GM18858 (cell line): ENCODE measurements around the gene MYEOV.

Experiments
- ATAC-seq: cut with Tn5 transposase; IDR thresholded peaks from one replicate; pipeline ENCODE4 v1.9.1; 2021; ENCODE audit not compliant: unreplicated experiment

Gene MYEOV

DNA sequence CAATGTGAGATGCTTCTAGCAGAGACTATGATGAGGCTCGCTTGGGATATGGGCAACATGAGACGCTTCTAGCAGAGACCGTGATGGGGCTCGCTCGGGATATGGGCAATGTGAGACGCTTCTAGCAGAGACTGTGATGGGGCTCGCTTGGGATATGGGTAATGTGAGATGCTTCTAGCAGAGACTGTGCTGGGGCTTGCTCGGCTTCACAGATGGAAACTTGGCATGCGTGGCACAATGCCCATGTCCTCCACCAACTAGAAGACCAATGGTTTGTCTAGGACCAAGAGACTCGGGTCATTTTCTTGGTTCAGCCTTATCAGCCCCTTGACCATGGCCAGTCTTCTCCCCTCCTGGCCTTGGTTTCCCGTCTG lies 7.1 kb downstream of the MYEOV start:
- no peak for ATAC-seq

DNA sequence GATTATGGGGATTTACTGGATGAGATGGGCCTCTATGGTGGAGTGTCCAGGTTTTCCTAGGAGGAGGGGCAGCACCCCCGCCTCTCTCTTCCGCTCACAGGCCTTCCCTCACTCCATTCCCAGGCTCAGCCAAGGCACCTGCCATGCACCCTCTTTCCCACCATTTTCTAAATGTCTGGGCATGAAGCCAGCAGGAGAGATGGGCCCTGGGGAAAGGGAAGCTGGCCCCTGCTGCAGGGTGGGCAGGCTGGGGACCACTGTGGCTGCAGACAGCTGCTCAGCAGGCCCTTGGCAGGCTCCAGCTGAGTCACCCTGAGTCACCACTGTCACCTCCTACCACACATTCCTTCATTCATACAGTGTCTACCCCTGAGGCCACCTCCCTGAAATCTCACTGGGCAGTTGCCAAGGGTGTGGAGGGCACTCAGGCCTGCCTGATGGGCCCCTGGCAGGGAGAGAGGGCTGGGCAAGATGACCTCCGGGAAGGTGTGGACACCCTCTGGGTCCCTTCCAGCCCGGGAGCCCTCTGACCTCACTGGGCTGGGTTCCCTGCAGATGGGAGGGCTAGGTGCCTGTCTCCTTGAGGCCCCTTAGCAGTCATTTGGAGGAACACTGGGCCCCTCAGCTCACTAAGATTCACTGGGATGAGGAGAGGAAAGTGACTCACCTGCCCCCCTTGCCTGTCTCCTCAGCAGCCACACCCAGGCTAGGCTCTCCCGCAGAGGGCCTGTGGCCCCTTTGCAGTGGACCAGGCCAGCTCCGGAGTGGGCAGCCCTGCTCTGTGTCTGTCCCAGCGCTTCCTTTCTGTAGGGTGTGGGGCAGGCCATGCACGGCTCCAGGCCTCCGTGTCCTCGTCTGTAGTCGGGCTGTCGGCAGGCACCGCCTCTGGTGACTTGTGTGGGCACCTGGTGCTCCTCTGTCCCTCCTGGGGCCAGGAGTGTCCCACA lies 7.8 kb downstream of the MYEOV start:
- no peak for ATAC-seq

DNA sequence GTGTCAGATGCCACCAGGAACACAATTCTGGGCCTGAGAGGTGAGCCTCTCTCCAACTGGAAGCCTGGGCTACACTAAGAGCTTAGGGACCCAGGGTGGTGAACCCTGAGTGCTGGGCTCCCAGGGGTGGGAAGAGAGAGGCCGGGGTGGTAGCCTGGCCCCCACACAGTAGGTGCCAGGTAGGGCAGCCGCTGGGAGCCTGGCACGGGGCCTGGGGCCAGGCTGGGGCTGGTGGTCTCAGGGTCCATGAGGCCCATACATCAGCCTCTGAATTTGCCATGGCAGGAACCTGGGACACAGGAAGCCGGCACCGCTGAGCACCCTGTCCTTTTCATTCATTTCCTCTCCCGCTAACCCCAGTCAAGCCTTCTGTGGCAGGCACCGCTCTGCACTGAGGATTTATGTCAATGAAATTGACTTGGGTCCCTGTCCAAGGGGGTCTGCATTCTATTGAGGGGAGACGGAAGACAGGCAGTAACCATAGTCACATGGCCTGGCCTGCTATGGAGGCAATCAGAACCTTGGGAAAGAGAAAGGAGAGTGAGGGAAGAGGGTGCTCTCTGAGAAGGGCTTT lies 8.6 kb downstream of the MYEOV start:
- ATAC-seq, result no peak

DNA sequence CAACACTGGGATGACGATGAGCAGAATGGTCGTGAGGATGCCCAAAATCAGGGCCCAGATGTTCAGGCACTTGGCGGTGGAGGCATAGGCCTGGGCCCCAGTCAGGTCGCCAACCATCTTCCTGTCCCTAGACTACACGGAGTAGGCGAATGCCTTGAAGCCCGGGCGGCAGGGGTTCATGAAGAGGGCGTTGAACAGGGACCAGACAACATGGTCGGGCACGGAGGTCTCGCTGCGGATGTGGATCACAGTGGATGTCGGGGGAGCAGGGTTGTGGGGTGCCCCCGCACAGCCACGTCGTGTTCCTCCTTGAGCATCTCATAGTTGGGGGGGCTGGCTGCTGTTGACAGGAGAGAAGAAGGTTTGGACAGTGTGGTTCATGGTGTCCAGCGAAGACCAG lies 9.5 kb downstream of the MYEOV start:
- no peak for ATAC-seq

DNA sequence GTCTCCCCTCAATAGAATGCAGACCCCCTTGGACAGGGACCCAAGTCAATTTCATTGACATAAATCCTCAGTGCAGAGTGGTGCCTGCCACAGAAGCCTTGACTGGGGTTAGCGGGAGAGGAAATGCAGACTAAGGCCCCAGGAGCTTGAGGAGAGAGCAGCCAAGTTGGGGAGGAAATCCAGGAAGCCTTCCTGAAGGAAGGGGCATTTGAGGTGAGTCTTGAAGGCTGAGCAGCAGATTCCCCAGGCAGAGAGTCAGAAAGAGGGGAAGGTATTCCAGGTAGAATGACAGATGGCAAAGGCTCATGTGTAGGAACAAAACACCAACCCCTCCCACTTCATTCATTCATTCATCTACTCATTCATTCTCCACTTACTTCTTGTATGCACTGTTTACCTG lies 10.3 kb downstream of the MYEOV start:
- ATAC-seq, result no peak

DNA sequence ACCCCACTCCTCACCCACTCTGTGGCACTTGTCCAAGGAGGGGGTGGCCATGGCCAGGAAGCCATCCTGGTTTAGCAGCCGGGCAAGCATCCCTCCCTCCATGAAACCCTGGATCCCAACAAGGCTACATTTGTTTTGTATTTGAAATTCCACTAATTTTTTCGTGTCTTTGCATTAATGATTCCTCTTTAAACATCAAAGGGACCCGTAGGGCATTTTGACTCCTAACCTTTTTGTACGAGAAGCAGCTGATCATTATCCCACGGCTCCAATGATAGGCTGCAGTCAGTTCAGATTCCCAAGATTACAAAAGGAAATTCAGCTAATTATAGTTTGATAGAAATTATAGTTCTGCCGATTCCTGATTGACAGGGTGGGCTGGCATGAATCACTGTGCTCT lies 10.7 kb downstream of the MYEOV start:
- ATAC-seq, result no peak

DNA sequence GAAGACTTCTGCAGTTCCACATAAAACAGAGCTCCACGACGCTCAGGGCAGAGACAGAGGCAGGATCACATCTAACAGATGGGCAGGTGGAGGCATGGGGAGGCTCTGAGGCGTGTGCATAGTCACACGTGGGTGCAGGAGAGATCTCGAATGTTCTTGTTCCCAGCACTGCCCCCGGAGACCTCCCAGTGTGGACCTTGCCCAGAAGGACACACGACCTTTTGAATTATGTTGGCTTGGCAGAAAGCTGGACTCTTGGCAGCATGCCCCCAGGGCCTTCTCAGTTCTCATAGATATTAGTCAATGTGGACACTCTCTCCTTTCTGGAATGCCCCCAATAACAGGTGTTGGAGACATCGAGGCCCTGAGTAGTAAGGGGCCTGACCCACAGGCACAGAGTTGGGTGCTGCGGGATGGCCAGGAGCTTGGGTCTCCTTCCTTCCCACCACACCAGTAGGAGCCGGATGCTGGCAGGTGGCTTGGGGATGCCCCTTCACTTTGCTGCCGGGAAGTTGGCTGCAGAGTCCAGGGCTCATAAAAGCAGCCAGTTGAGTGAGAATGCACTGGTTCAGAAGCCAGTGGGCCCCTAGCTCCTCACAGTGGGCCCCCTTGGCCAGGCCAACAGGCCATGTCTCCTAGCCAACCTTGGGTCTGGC lies 12.1 kb downstream of the MYEOV start:
- no peak for ATAC-seq

DNA sequence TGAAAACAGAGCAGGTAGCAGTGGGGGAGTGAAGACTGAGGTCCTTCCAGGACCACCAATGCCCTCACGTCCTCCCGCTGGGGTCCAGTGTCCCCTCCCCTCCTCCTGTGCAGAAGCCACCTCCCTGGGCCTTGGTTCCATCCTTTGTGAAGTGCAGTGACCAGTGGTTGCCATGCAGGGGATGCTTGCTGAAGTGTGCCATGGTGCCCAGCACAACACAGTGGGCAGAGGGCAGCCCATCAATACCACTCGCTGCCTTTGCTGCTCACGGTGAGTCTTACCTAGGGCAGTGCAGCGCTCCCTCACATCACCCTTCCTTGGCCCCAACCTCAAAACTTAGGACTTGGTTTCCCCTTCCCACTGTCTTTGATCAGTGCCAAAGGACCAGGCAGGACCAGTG lies 12.9 kb downstream of the MYEOV start:
- ATAC-seq, result no peak

DNA sequence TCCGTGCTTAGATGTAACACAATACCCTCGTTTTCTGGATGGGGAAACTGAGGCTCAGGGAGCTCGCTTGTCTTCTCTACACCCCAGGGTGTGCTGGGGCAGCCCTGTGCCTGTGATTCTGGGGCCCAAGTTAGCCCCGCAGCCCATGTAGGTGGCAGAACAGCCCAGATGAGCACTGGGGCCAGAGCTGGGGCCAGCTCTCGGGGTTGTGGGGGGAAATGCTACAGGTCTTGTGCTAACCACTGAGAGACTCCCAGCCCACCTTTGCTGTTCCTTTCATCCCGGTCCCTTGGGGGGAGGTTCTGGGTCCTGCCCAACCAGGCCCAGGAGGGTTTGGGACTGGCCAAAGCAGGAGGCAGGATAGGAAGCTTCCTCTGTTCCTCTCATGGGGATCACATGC lies 13.5 kb downstream of the MYEOV start:
- no peak for ATAC-seq

DNA sequence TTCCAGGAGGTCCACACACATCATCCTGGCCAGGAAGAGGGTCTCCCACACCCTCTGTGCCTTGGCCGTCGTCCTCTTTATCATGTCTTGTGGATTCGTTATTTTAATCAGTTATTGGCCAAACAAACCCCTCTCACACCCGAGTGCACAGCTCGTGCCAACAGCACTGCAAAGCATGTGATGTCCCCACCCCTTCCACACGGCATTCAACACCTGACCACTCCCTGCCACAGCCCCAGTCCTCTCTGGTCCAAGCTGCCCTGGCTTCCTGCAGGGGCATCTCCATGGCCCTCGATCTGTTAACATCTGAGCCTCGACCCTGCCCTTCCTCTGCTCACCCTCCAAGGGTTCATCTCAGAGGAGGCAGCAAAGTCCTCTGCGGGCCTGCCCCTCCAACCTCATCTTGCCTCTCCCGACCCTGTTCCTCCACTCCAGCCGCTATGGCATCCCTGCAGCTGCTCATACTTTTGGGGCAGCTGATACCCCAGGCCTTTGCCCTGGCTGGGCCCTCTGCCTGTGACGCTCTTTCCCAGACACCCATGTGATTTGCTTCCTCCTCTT lies 14.0 kb downstream of the MYEOV start:
- no peak for ATAC-seq

DNA sequence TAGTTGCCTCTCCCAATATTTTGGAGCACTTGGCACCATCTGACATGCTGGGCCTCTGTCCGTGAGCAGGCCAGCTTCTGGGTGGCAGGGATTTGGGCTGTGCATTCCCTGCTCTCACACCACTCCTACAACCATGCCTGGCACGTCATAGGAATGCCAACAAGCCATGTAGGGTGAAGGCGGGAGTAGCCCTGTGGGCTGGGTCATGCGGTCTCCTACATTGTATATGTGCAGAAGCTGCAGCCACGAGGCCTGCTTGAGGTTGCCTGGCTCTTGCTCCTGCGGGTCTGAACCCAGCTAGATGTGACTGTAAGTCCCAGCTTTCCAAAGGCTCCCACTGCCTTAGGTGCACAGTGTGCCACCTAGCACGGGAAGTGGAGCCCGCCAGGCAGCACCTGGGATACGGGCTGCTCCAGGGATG lies 14.5 kb downstream of the MYEOV start:
- no peak for ATAC-seq

DNA sequence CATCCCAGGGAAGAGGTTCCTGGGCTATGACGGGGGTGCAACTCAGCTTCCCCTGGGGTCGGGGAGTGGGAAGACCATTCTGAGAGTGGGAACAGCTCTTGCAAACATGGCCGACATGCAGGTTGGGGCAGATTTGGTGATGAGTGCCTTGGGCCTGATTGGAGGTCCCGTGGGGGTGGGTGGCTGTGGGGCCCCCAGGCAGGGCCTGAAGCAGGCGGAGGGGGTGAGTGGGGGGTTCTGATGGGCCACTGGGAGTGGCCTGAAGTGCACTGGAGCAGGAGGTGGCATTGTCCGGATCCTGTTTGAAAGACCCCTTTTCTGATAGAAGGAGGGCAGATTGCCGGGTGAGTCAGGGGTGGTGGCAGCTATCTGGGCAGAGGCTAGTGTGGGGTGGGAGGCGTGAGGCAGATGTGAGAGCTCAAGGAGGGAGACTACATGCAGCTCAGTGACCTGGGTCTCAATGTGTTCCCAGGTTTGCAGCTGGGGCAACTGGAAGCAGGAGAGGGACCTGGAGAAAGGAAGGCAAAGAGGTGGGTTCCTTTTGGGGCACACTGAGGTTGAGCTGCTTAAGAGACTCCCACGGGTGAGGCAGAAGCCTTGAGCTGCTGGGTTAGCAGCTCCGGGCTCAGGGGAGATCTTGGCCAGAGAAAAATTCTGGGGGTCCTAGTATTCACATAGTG lies 15.1 kb downstream of the MYEOV start:
- ATAC-seq, result no peak

DNA sequence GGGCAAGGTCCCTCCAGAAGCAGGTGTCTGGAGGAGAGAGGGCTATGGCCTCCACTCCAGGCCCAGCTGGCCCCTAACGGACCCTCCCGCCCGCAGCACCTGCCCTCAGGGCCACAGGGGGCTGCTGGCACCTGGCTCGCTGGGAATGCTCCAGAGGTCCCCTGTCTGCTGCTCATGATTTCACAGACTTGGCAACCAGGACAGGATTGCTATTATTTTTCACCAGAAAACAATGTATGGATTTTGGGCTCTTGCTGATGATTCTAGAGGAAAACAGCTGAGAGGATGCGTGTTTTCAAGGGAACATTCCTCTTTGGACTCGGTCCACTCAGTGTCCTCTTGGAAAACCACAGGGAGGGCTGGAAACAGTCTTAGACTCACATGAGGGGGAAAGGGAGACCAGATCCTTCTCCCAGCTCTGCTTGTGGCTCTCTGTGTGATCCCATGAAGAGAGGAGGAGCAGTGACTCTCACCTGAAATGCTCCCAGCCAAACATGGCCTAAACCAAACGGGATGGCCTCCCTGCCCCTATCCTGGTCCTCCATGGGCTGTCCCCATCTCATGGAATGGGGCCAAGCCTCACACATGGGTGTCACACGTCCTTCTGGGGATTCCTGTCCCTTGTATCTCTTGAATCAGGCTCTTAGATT lies 15.8 kb downstream of the MYEOV start:
- no peak for ATAC-seq

DNA sequence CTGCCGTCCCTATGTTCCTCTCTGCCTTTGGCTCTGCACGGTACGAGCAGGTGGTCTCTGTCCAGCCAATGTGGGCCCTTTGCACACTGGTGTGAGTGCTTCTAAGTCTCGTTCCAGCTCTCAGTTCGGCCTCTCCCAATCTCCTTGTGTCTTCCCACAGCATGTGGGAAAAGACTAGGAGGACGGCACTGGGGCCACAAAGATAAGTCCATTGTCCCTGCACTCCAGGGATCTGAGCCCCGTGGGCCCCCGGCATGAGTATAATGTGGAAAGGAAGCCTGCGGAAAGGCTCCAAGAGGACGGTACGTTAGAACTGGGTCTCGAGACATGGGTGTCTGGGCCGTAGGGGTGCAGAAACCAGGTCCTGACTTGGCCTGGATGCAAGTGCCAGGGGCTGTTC lies 16.4 kb downstream of the MYEOV start:
- no peak for ATAC-seq

DNA sequence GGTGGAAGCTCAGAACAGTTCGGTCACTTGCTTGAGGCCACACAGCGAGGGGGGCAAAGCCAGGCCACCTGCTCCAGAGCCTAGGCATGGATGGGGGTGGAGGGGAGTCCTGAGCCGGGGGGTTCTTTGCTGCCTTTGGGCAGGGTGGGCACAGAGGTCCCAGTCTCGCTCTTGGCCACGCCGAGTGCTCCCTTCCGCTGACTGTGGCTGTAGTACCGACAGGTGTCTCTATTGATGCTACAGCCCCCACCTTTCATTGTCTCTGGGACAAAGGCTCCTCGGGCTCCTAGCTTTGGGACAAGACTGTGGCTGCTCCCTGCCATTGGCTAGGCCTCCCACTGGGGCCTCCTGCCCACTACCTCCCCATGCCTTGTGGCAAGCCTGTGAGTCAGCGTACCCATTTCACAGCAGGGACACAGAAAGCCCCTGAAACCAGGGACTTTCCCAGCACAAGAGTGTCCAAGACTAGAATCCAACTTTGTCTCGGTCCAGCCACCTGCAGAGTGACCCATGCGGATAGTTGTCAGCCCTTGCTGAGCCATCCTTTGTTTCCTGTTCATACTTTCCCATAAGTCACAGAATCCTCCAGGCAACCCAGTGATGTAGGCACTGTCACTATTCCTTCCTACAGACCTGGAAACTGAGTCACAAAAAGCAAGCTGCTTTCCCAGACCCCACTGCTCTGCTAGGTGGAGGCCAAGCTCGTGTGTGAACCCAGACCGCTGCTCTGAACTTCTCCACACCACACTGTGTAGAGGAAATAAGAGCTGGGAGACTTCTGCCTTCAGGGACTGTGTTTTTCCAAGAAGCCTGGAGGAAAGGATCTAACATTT lies 17.2 kb downstream of the MYEOV start:
- ATAC-seq, result no peak

DNA sequence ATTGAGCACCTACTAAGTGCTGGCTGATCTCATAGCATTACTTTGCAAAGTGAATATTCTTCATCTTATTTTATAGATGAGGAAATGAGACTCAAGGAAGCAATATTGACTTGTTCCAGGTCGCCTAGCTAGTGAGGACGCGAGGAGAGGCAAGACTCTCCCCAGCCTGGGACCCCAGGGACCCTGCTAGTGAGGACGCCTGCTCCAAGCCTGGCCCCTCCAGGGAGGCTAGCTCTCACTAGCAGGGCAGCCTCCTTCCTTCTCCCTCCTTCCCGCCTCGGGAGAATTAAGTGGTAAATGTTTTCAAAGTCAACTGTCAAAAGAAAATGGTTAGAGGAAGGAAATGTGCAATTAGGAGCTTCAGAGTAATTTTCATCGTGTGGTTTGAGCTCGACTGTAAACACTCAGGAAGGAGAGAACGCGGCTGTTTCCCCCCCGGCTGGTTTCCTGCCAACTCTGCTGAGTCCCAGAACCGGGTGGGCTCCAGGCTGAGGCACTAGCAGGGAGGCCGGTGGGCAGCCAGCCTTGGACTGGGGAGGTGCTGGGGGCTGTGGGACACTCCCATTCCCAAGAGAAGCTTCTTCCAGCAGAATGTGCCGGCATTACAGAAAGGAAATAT lies 17.9 kb downstream of the MYEOV start:
- no peak for ATAC-seq

DNA sequence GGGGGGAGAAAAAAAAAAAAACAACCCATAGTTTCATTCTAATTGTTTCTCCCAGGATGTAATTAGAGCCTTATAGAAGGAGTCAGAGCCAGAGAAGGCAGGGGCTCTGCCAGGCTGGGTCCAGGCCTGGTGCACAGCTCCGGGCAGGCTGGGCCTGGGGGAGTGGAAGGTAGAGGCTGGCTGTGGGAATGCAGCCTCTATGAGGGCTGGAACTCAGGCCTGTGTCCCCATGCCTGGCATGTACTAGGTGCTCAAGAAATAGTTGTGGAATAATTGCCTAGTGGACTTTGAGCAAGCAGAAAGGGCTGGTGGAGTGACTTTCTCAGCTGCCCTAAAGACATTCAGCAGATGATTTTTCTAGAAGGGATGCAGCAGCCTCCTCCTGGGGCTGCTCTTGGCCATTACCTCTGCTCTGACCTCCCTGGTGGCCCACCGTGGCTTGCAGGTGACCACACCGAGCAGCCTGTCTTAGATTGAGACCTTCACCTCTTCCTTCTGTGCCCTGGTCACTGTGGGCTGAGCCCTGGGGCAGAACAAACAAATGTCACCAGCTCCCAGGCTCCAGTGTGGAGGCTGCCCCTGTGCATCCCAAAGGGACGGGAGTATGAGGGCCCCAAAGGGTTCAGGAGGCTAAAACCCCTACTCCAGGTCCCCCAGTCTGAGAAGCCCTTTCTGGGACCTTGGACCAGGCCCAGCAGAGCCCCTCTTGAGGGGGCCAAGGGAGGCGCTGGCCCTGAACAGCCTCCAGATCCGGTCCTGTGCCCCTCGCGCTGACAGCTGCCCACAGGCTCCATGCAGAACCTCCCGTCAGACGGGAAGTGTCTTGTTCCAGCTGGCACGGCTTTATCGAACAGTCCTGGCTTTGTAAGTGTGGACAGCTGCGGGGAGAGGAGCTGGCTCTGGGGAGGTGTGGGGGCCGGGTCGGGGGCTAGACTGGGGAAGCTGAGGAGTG lies 18.8 kb downstream of the MYEOV start:
- no peak for ATAC-seq

DNA sequence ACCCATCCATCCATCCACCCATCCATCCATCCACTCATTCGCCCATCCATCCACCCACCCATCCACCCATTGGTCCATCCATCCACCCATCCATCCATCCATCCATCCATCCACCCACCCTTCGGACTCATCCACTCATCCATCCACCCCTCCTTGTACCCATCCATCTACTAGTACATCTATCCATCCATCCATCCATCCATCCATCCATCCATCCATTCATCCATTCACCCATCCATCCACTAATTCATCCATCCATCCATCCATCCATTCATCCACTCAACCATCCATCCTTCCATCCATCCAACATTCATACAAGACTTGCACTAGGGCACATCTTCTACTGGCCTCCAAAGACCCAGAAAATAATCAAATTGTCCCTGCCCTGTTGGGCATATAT lies 20.0 kb downstream of the MYEOV start:
- no peak for ATAC-seq
